Activated CD4-positive, alpha-beta T cell treated with anti-CD3 and anti-CD28 coated beads for 1 hour (primary cell): ENCODE measurements around the gene TUBGCP6.

ENCODE experiments used
- DNase-seq: peaks from one replicate; pipeline ENCODE4 v3.0.0-alpha.2; 2020

The TUBGCP6 gene

GRCh38 chr22:50250555-50251476 lies 6.0 kb upstream of the TUBGCP6 start, which contains the start of gene HDAC10:
HDAC10 (minus strand) TSS chr22:50251265; CDS start chr22:50251032, 233 bp downstream.
- DNase-seq = peak; percentile 61

GRCh38 chr22:50250249-50250554 lies 5.4 kb upstream of the TUBGCP6 start:
- DNase-seq = no peak

GRCh38 chr22:50249341-50250248 lies 4.8 kb upstream of the TUBGCP6 start:
- DNase-seq = no peak

- no peak for DNase-seq
Measured at GRCh38 chr22:50248196-50249081, 3.6 kb upstream of the TUBGCP6 start.

- no peak for DNase-seq
Measured at GRCh38 chr22:50247748-50248147, 2.9 kb upstream of the TUBGCP6 start.

- DNase-seq = no peak
Measured at GRCh38 chr22:50246242-50247175, 1.7 kb upstream of the TUBGCP6 start.

- no peak for DNase-seq
Measured at GRCh38 chr22:50245214-50246072, 620 bp upstream of the TUBGCP6 start.

- DNase-seq = no peak
Measured at GRCh38 chr22:50243685-50244419, 971 bp downstream of the TUBGCP6 start.

GRCh38 chr22:50242406-50242949 lies 2.3 kb downstream of the TUBGCP6 start:
- no peak for DNase-seq

GRCh38 chr22:50238755-50239154 lies 6.1 kb downstream of the TUBGCP6 start:
- no peak for DNase-seq

GRCh38 chr22:50236731-50237409 lies 8.0 kb downstream of the TUBGCP6 start:
- no peak for DNase-seq

GRCh38 chr22:50233223-50233622 lies 11.6 kb downstream of the TUBGCP6 start:
- DNase-seq = no peak

GRCh38 chr22:50232481-50233151 lies 12.2 kb downstream of the TUBGCP6 start:
- no peak for DNase-seq

GRCh38 chr22:50229370-50229769 lies 15.5 kb downstream of the TUBGCP6 start:
- DNase-seq = no peak

- no peak for DNase-seq
Measured at GRCh38 chr22:50228366-50228765, 16.5 kb downstream of the TUBGCP6 start.

- DNase-seq = no peak
Measured at GRCh38 chr22:50227579-50228215, 17.1 kb downstream of the TUBGCP6 start.

GRCh38 chr22:50226875-50227165 lies 18.0 kb downstream of the TUBGCP6 start:
- DNase-seq = no peak
